GM13976 (cell line): ENCODE results near the gene GLCE.

Experiments
- DNase-seq: peaks from one replicate; pipeline ENCODE4 v3.0.0; 2012; ENCODE audit warnings: low spot score
- in situ Hi-C: fragments of 300-500 bp; cut with MboI; formaldehyde crosslinking; loops from one replicate; pipeline ENCODE4 v1.12.0; 2022; ENCODE audit warnings: low sequenced_read_pairs, mixed read lengths, inconsistent platforms; ENCODE audit not compliant: unreplicated experiment
- TF ChIP-seq, protein P1 (sequence below): IDR thresholded peaks from 2 replicates; pipeline ENCODE4 v1.5.1; 2012; ENCODE audit warnings: borderline replicate concordance, mild to moderate bottlenecking; ENCODE audit not compliant: insufficient read depth; ENCODE audit errors: extremely low read depth, missing control alignments, control extremely low read depth

Gene GLCE

DNA sequence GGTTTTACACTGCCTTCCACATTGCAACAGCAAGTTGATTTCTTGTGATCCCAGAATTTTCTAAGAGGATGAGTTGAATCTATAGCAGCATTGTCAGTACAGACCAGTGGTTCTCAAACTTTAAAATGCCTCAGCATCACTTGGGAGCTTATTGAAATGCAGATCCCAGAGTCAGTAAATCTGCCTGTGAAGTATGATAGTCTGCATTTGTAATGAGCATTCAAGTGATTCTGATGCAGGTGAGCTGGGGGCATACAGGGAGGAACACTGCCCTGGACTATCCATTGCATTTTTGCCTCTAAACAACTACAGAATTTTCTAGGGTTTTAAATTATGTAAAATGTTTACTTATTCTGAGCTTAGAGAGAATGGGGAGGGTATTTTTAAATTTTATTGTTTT lies 110.8 kb downstream of the GLCE start:
- no peak for DNase-seq
- TF ChIP-seq, protein P1, sequence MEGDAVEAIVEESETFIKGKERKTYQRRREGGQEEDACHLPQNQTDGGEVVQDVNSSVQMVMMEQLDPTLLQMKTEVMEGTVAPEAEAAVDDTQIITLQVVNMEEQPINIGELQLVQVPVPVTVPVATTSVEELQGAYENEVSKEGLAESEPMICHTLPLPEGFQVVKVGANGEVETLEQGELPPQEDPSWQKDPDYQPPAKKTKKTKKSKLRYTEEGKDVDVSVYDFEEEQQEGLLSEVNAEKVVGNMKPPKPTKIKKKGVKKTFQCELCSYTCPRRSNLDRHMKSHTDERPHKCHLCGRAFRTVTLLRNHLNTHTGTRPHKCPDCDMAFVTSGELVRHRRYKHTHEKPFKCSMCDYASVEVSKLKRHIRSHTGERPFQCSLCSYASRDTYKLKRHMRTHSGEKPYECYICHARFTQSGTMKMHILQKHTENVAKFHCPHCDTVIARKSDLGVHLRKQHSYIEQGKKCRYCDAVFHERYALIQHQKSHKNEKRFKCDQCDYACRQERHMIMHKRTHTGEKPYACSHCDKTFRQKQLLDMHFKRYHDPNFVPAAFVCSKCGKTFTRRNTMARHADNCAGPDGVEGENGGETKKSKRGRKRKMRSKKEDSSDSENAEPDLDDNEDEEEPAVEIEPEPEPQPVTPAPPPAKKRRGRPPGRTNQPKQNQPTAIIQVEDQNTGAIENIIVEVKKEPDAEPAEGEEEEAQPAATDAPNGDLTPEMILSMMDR: no peak
- in situ Hi-C loops: loop anchor here (25.0 kb wide), 1 partner anchor 209 kb away; no protein-coding TSS in a partner anchor

DNA sequence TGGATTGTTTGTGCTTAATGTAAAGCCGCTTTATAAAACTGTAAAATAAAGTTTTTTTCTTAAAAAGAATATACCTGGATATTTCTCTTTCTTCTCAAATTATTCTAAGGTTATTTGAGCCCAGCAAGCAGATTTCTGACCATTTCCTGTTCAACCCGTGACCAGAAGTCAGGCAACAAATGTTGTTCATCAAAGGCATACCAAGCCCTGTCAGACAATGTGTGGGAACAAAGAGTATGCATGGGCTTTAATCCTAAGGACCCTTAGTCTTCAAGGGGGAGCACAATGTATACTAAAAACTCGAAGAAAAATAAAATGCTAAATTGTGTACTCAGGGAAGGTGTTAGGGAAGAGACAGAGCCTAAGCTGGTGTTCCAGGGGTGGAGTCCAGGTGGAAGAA lies 111.7 kb downstream of the GLCE start:
- TF ChIP-seq, protein P1: no peak
- in situ Hi-C loops: loop anchor here (25.0 kb wide), 1 partner anchor 210 kb away; no protein-coding TSS in a partner anchor
- DNase-seq: no peak

DNA sequence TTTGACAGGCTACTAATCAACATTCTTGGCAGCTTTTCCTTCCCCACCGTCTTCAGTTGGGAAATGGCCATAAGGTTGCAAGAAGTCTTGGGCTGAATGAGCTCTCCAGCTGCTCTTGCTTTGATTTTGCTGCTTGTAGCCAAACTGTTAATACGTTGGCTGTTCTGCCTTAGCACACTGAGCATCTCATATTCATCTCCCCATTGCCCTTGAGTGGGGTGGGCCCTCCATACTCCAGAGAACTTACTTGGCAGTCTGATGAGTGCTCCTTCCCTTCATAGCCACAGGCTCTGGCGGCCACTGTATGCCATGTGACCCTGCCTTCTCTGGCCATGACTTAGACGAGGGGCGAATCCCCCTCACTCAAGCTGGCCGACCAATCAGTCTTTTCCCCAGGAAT lies 112.5 kb downstream of the GLCE start:
- in situ Hi-C loops: loop anchor here (25.0 kb wide), 1 partner anchor 211 kb away; no protein-coding TSS in a partner anchor
- DNase-seq: no peak
- TF ChIP-seq, protein P1: no peak

DNA sequence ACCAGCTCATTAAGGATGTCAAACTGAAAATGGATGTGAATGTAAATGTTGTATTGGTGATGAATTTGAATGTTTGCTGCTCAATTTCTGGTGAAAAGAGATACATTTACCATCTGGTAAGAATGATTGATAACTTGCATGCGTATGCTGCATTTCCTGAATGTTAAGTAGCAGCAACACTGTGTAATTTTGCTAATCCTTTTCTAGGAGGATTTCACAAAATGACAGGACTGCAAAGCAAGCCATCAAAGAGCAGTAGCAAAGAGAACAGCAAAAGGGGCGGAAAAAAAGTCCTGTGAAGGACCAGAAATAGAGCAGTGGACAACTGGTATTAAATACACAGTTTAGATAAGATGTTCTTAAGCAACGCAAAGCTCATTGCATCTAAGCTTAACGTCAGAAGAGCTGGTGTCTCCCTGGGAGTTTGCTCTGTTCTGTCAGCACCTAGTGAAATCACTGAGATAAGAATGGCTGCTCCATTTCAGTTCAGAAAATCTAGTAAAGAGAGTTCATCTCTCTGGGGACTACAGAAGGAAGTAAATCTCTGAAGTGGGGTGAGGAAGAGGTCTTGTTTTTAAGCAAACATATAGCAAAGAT lies 114.7 kb downstream of the GLCE start:
- TF ChIP-seq, protein P1: no peak
- in situ Hi-C loops: no loop called here
- no peak for DNase-seq

DNA sequence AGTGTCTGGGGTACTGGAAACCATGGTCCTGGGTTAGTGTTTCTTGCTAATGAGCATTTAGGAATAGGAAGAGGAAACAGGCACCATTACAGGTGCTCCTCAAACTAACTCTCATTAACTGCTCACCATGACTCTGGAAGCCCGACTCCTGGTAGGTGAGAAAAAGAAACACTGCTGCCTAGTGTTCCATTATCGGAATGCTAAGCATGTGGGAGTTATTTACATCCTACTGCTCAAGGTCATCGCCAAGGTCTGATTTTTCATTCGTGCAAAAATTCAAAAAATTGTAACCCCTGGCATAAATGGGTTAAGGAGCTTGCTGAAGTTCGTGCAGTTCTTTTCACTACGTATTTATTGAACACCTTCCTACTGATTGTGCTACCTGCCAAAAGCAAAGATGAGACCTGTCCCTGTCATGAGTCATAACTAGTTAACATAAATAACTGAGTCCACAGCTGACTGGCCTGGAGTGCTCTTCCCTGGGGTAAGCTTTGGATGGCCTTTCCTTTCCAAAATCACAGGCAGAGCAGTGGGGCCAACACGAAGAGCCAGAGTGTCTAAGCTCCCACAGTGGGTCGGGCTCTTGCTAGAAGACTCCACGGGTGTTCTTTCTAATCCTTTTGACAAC lies 115.6 kb downstream of the GLCE start:
- TF ChIP-seq, protein P1: no peak
- in situ Hi-C loops: no loop called here
- no peak for DNase-seq

DNA sequence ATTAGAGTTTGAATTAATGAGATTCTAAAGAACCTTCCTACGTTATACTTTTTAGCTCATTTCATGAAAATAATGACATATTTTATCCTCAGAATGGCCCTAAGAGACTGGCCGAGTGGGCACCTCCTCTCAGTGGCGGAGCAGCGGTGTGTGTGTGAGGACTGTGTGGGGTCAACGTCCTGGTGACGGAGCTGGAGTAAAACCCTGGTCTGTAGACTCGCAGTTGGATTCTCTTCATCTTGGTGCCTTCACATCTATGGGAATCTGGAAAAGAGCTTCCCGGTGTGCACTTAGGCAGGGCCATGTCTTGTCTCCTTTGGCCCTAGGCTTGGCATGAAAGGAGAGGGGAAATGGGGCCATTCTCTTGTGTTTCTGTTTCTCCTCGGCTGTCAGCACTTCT lies 116.9 kb downstream of the GLCE start:
- TF ChIP-seq, protein P1: no peak
- no peak for DNase-seq
- in situ Hi-C loops: no loop called here

DNA sequence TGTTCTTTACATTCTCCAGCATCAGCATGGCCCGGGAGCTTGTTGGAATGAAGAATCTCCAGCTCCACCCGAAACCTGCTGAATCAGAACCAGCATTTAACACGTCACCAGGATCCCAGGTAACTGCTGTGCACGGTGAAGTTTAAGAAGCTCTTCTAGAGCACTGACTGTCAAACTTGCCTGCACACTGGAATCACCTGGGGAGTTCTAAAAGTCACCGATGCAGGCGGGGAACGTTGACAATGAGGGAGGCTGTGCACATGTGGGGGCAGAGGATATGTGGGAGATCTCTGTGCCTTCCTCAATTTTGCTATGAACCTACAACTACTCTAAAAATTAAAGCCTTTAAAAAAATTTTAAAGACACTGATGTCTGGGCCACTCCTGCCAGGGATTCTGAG lies 119.2 kb downstream of the GLCE start:
- TF ChIP-seq, protein P1: no peak
- in situ Hi-C loops: no loop called here
- DNase-seq: no peak
